HEK293T (cell line): Measurements from ENCODE around the gene PSTPIP1.

Experiments used
- CTCF ChIA-PET: fragments of 350-600 bp; formaldehyde crosslinking; extraction: SDS; loops from one replicate; lab custom pipeline; 2021; ENCODE audit warnings: antibody characterized with exemption, inconsistent platforms; lab: Yijun Ruan, JAX
- POLR2A ChIA-PET: fragments of 350-600 bp; formaldehyde crosslinking; extraction: SDS; loops from one replicate; lab custom pipeline; 2020; ENCODE audit warnings: antibody characterized with exemption, inconsistent platforms; lab: Yijun Ruan, JAX
- DNase-seq: peaks from one replicate; pipeline ENCODE4 v3.0.0; 2012; ENCODE audit warnings: mixed read lengths; ENCODE audit errors: extremely low spot score
- ARNT ChIP-seq: fragments of 450-650 bp; IDR thresholded peaks from 2 replicates; pipeline ENCODE4 v1.6.1; 2017; ENCODE audit warnings: mild to moderate bottlenecking
- BHLHE40 ChIP-seq: fragments of 450-650 bp; IDR thresholded peaks from 2 replicates; pipeline ENCODE4 v1.6.1; 2016; ENCODE audit warnings: mild to moderate bottlenecking, moderate library complexity, borderline replicate concordance
- CTBP1 ChIP-seq: fragments of 450-650 bp; IDR thresholded peaks from 2 replicates; pipeline ENCODE4 v1.6.1; 2016; ENCODE audit warnings: borderline replicate concordance
- ELF4 ChIP-seq: fragments of 450-650 bp; IDR thresholded peaks from 2 replicates; pipeline ENCODE4 v1.6.1; 2017; ENCODE audit warnings: antibody characterized with exemption
- FOXA1 ChIP-seq: fragments of 450-650 bp; IDR thresholded peaks from 2 replicates; pipeline ENCODE4 v1.6.1; 2016; ENCODE audit warnings: mild to moderate bottlenecking
- FOXK2 ChIP-seq: fragments of 450-650 bp; IDR thresholded peaks from 2 replicates; pipeline ENCODE4 v1.6.1; 2016; ENCODE audit warnings: mild to moderate bottlenecking
- FOXM1 ChIP-seq: fragments of 450-650 bp; IDR thresholded peaks from 2 replicates; pipeline ENCODE4 v1.6.1; 2017; ENCODE audit warnings: mild to moderate bottlenecking, borderline replicate concordance
- HDGF ChIP-seq: fragments of 450-650 bp; IDR thresholded peaks from 2 replicates; pipeline ENCODE4 v1.6.1; 2017; ENCODE audit warnings: antibody characterized with exemption, borderline replicate concordance
- L3MBTL2 ChIP-seq: fragments of 450-650 bp; conservative IDR thresholded peaks from 2 replicates; pipeline ENCODE4 v1.6.1; 2016; ENCODE audit warnings: mild to moderate bottlenecking
- LEF1 ChIP-seq: fragments of 450-650 bp; IDR thresholded peaks from 2 replicates; pipeline ENCODE4 v1.6.1; 2017; ENCODE audit warnings: mild to moderate bottlenecking, borderline replicate concordance
- NFRKB ChIP-seq: fragments of 450-650 bp; IDR thresholded peaks from 2 replicates; pipeline ENCODE4 v1.6.1; 2016; ENCODE audit warnings: mild to moderate bottlenecking, moderate library complexity
- SP1 ChIP-seq: fragments of 450-650 bp; IDR thresholded peaks from 2 replicates; pipeline ENCODE4 v1.6.1; 2017
- SUZ12 ChIP-seq: fragments of 450-650 bp; IDR thresholded peaks from 2 replicates; pipeline ENCODE4 v1.6.1; 2016; ENCODE audit warnings: mild to moderate bottlenecking
- TARDBP ChIP-seq: fragments of 450-650 bp; IDR thresholded peaks from 2 replicates; pipeline ENCODE4 v1.6.1; 2016
- ZNF384 ChIP-seq: fragments of 450-650 bp; IDR thresholded peaks from 2 replicates; pipeline ENCODE4 v1.6.1; 2016
- TF ChIP-seq, protein P1 (sequence below): fragments of 450-650 bp; IDR thresholded peaks from 2 replicates; pipeline ENCODE4 v1.6.1; 2016

PSTPIP1 gene

GRCh38 chr15:76968306-76968705, 26.6 kb upstream of the PSTPIP1 start:
- TF ChIP-seq SP1 (no peak), FOXA1 (no peak), NFRKB (no peak), ELF4 (no peak), CTBP1 (no peak), FOXK2 (no peak), FOXM1 (no peak), BHLHE40 (no peak), LEF1 (no peak), TARDBP (no peak)
- ChIA-PET CTCF (no interaction called here), POLR2A (interaction anchor here (1.0 kb wide), 1 partner anchor 37 kb away, joined by 6 read pairs; the partner anchor contains the start of gene RCN2)
- no peak for DNase-seq

DNA sequence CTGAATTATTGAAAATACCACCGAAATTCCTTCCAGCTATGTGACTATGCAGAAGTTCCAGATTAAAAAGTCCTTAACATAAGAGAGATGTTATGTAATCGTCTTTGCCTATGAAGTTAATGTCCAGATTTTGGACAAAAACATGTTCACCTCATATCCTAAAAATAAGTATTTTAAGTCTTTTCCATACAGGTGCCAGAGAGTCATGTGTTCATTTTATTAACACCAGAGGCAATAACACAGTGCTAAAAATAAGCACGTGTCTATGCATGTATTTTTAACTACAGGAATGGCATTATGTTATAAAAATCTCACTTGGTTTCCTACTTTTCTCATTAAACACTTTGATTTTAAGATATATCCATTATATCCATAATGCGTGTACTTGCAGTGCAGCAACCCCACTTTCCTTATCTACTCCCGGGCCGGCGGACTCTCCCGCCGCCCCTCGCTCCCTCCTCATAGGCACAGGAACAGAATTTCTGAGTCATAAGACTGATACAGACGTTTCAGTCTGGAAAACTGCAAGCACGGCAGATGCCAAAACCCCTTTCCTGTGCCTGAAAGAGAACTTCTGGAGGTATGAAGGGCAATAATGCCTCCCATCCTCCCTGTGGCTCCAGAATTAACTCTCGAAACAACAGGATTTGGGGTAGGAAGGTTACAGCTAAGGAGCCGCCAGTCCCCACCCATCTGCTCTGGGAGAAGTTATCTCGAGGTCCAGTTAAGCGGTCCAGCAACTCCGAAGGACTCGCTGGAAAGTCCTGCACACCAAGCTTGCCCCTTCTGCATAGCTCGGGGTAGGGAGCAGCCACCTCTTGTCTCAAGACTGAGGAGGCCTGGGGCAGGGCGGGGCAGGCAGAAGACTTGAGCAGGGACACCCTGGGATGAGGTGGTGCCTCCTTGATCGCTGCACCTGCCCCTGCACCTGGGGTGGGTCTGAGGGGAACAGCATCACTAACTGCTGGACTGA, 22.3 kb upstream of the PSTPIP1 start:
- DNase-seq, result no peak
- CTCF ChIA-PET, result interaction anchor here (0.8 to 2.4 kb wide), 19 partner anchors 9 to 134 kb away, joined by 3 to 20 read pairs (median 4); no protein-coding TSS in a partner anchor
- TF ChIP-seq CTBP1, result no peak
- no peak for TF ChIP-seq ZNF384
- no peak for TF ChIP-seq ELF4
- no peak for TF ChIP-seq NFRKB
- POLR2A ChIA-PET, result interaction anchor here (0.9 kb wide), 1 partner anchor 447 kb away, joined by 3 read pairs; no protein-coding TSS in a partner anchor

- DNase-seq, result peak; percentile 80
- CTCF ChIA-PET, result interaction anchor here (0.7 to 2.4 kb wide), 24 partner anchors 9 to 536 kb away, joined by 3 to 20 read pairs (median 4); no protein-coding TSS in a partner anchor
- POLR2A ChIA-PET, result interaction anchor here (0.9 kb wide), 1 partner anchor 446 kb away, joined by 3 read pairs; no protein-coding TSS in a partner anchor
- TF ChIP-seq L3MBTL2, result no peak
- TF ChIP-seq ZNF384, result no peak
- TF ChIP-seq TARDBP, result no peak
- no peak for TF ChIP-seq FOXK2
- no peak for TF ChIP-seq BHLHE40
- no peak for TF ChIP-seq SUZ12
These were observed 21.6 kb upstream of the PSTPIP1 start for GRCh38 chr15:76973362-76973743.

DNA sequence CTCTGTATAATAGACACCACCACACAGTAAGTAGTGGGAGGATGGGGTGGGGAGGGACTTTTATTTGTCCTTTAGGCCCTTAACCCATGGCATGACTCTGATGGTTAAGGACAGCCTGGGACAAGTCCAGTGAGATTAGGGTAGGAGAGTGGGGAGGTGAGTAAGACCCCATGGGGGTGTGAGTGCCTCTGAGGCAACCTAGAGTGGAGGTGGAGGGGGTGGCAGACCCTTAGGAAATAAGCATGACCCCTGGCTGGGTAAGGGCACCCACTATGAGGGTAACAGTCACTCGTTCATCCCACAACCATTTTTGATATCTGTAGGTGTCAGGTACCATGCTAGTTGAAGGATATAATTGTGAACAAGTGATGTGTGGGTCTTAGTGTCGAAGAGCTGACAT, 21.0 kb upstream of the PSTPIP1 start:
- TF ChIP-seq FOXK2, result no peak
- no peak for TF ChIP-seq CTBP1
- TF ChIP-seq SUZ12, result no peak
- no peak for TF ChIP-seq BHLHE40
- no peak for TF ChIP-seq ZNF384
- no peak for TF ChIP-seq ARNT
- TF ChIP-seq FOXM1, result no peak
- TF ChIP-seq FOXA1, result no peak
- no peak for TF ChIP-seq L3MBTL2
- no peak for TF ChIP-seq ELF4
- no peak for TF ChIP-seq NFRKB
- TF ChIP-seq, protein P1, sequence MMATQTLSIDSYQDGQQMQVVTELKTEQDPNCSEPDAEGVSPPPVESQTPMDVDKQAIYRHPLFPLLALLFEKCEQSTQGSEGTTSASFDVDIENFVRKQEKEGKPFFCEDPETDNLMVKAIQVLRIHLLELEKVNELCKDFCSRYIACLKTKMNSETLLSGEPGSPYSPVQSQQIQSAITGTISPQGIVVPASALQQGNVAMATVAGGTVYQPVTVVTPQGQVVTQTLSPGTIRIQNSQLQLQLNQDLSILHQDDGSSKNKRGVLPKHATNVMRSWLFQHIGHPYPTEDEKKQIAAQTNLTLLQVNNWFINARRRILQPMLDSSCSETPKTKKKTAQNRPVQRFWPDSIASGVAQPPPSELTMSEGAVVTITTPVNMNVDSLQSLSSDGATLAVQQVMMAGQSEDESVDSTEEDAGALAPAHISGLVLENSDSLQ, result no peak
- TF ChIP-seq SP1, result no peak
- no peak for TF ChIP-seq TARDBP
- no peak for TF ChIP-seq LEF1
- TF ChIP-seq HDGF, result no peak
- POLR2A ChIA-PET, result interaction anchor here (0.9 kb wide), 1 partner anchor 445 kb away, joined by 3 read pairs; no protein-coding TSS in a partner anchor
- no peak for DNase-seq
- CTCF ChIA-PET, result interaction anchor here (0.7 to 2.4 kb wide), 23 partner anchors 9 to 536 kb away, joined by 3 to 20 read pairs (median 4); no protein-coding TSS in a partner anchor

- DNase-seq, result no peak
- CTCF ChIA-PET, result interaction anchor here (0.5 to 2.4 kb wide), 9 partner anchors 11 to 535 kb away, joined by 3 to 20 read pairs (median 4); no protein-coding TSS in a partner anchor
- POLR2A ChIA-PET, result no interaction called here
- TF ChIP-seq FOXK2 (no peak), NFRKB (no peak)
These were observed 20.4 kb upstream of the PSTPIP1 start for GRCh38 chr15:76974456-76975036.

- TF ChIP-seq FOXM1, result no peak
- no peak for TF ChIP-seq BHLHE40
- no peak for DNase-seq
- POLR2A ChIA-PET, result no interaction called here
- CTCF ChIA-PET, result no interaction called here
These were observed 18.8 kb upstream of the PSTPIP1 start for GRCh38 chr15:76976141-76976540.

DNA sequence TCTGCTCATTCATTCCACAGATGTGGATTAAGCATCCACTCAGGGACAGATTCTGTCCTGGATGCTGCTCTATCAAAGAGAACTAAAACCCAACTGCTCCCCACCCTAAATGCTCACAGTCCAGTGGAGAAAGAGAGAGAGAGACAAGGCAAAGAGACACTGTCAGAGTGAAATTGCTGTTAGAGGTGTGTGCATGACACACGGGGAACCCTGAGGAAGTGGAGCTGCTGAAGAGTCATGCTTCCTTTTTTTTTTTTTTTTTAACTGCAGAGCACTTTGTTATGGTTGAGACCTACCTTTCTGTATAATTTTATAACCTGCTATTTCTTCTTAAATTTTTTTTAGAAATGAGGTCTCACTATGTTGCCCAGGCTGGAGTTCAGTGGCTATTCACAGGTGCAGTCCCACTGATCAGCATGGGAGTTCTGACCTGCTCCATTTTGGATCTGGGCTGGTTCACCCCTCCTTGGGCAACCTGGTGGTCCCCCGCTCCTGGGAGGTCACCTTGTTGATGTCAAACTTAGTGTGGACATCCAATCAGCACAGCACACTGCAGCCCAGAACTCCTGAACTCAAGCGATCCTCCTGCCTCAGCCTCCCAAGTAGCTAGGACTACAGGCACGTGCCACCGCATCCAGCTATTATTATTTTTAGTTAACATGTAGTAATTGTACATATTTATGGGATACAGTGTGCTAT, 18.2 kb upstream of the PSTPIP1 start:
- CTCF ChIA-PET, result no interaction called here
- POLR2A ChIA-PET, result no interaction called here
- DNase-seq, result no peak
- no peak for TF ChIP-seq SUZ12
- TF ChIP-seq NFRKB, result no peak
- TF ChIP-seq FOXM1, result no peak
- TF ChIP-seq BHLHE40, result no peak
- TF ChIP-seq ELF4, result no peak
- no peak for TF ChIP-seq FOXA1
- TF ChIP-seq LEF1, result no peak
- no peak for TF ChIP-seq ZNF384
- TF ChIP-seq HDGF, result no peak
- TF ChIP-seq FOXK2, result no peak
- TF ChIP-seq, protein P1, result no peak
- no peak for TF ChIP-seq CTBP1
- no peak for TF ChIP-seq ARNT
- no peak for TF ChIP-seq L3MBTL2
- no peak for TF ChIP-seq SP1
